HEK293 (cell line): ENCODE data around the gene GAS2L3.

Experiments used
- CTCF ChIA-PET: fragments of 350-600 bp; formaldehyde crosslinking; extraction: SDS; loops from one replicate; lab custom pipeline; 2021; ENCODE audit warnings: antibody characterized with exemption; lab: Yijun Ruan, JAX
- POLR2A ChIA-PET: fragments of 300-600 bp; formaldehyde crosslinking; extraction: SDS; loops from one replicate; lab custom pipeline; 2020; ENCODE audit warnings: antibody characterized with exemption, inconsistent platforms; lab: Yijun Ruan, JAX
- H3K27ac ChIP-seq: fragments of 200-500 bp; sonication (Bioruptor generic); 2 replicates; pipeline ENCODE4 v1.5.1; 2014; ENCODE audit warnings: low read depth, low read length, control low read depth, inconsistent platforms; ENCODE audit errors: extremely low read depth
- H3K36me3 ChIP-seq, 2 experiments: fragments of 200-500 bp in 1 of 2; sonication (Bioruptor generic) in 1 of 2; 1 replicate in 1 of 2; 2 replicates in 1 of 2; pipeline ENCODE4 v1.5.1; 2014 to 2017; ENCODE audit warnings: inconsistent platforms in 2 of 2, low read length in 2 of 2; ENCODE audit not compliant: control insufficient read depth in 2 of 2, insufficient read depth in 1 of 2
- H3K4me1 ChIP-seq: fragments of 200-500 bp; sonication (Bioruptor generic); 2 replicates; pipeline ENCODE4 v1.5.1; 2014; ENCODE audit warnings: mild to moderate bottlenecking, low read length, inconsistent platforms; ENCODE audit not compliant: control insufficient read depth, insufficient read depth
- H3K4me3 ChIP-seq: 2 replicates; pipeline ENCODE4 v1.5.1; 2011; ENCODE audit warnings: low read depth, mild to moderate bottlenecking, control low read depth, low read length, moderate library complexity
- H3K9me3 ChIP-seq: fragments of 200-500 bp; sonication (Bioruptor generic); 2 replicates; pipeline ENCODE4 v1.5.1; 2014; ENCODE audit warnings: low read depth, low read length, inconsistent platforms; ENCODE audit not compliant: control insufficient read depth, insufficient read depth
- GLIS2 ChIP-seq: fragments of 450-650 bp; formaldehyde crosslinking; IDR thresholded peaks from 2 replicates; pipeline ENCODE4 v1.5.1; 2016; ENCODE audit warnings: missing biosample characterization, missing genetic modification characterization
- TRIM28 ChIP-seq: IDR thresholded peaks from 2 replicates; pipeline ENCODE4 v1.6.1; 2011; ENCODE audit warnings: low read length, control low read depth, borderline replicate concordance
- ZBTB8A ChIP-seq: fragments of 450-650 bp; formaldehyde crosslinking; IDR thresholded peaks from 2 replicates; pipeline ENCODE4 v1.5.1; 2016; ENCODE audit warnings: missing biosample characterization, missing genetic modification characterization
- ZFP41 ChIP-seq: fragments of 450-650 bp; formaldehyde crosslinking; IDR thresholded peaks from 2 replicates; pipeline ENCODE4 v1.5.1; 2016; ENCODE audit warnings: missing biosample characterization, missing genetic modification characterization, borderline replicate concordance
- ZFP69B ChIP-seq: fragments of 450-650 bp; formaldehyde crosslinking; IDR thresholded peaks from 2 replicates; pipeline ENCODE4 v1.5.1; 2016; ENCODE audit warnings: missing biosample characterization, missing genetic modification characterization
- ZNF2 ChIP-seq: fragments of 450-650 bp; formaldehyde crosslinking; IDR thresholded peaks from 2 replicates; pipeline ENCODE4 v1.5.1; 2016; ENCODE audit warnings: missing biosample characterization, missing genetic modification characterization
- ZNF24 ChIP-seq: fragments of 450-650 bp; formaldehyde crosslinking; IDR thresholded peaks from 2 replicates; pipeline ENCODE4 v1.5.1; 2016; ENCODE audit warnings: missing biosample characterization, missing genetic modification characterization
- ZNF350 ChIP-seq: fragments of 450-650 bp; formaldehyde crosslinking; IDR thresholded peaks from 2 replicates; pipeline ENCODE4 v1.5.0; 2017; ENCODE audit warnings: missing biosample characterization, mild to moderate bottlenecking, missing genetic modification characterization
- ZNF391 ChIP-seq: fragments of 450-650 bp; formaldehyde crosslinking; IDR thresholded peaks from 2 replicates; pipeline ENCODE4 v1.5.1; 2016; ENCODE audit warnings: low read depth, missing biosample characterization, missing genetic modification characterization, borderline replicate concordance
- ZNF416 ChIP-seq: fragments of 450-650 bp; formaldehyde crosslinking; IDR thresholded peaks from 2 replicates; pipeline ENCODE4 v1.5.1; 2016; ENCODE audit warnings: missing biosample characterization, missing genetic modification characterization
- ZNF501 ChIP-seq: fragments of 450-650 bp; formaldehyde crosslinking; IDR thresholded peaks from 2 replicates; pipeline ENCODE4 v1.5.1; 2016; ENCODE audit warnings: missing biosample characterization, missing genetic modification characterization
- ZNF544 ChIP-seq: fragments of 450-650 bp; formaldehyde crosslinking; IDR thresholded peaks from 2 replicates; pipeline ENCODE4 v1.5.0; 2017; ENCODE audit warnings: missing biosample characterization, missing genetic modification characterization
- ZNF596 ChIP-seq: fragments of 450-650 bp; IDR thresholded peaks from 2 replicates; pipeline ENCODE4 v1.5.0; 2018; ENCODE audit warnings: missing biosample characterization, mild to moderate bottlenecking, missing genetic modification characterization, moderate library complexity
- ZNF654 ChIP-seq: fragments of 450-650 bp; formaldehyde crosslinking; IDR thresholded peaks from 2 replicates; pipeline ENCODE4 v1.5.1; 2016; ENCODE audit warnings: low read depth, missing biosample characterization, missing genetic modification characterization
- ZNF701 ChIP-seq: fragments of 450-650 bp; formaldehyde crosslinking; IDR thresholded peaks from 2 replicates; pipeline ENCODE4 v1.5.1; 2016; ENCODE audit warnings: missing biosample characterization, missing genetic modification characterization
- ZNF768 ChIP-seq: fragments of 450-650 bp; formaldehyde crosslinking; IDR thresholded peaks from 2 replicates; pipeline ENCODE4 v1.5.1; 2018; ENCODE audit warnings: missing biosample characterization, mild to moderate bottlenecking, missing genetic modification characterization
- ZSCAN23 ChIP-seq: fragments of 450-650 bp; formaldehyde crosslinking; IDR thresholded peaks from 2 replicates; pipeline ENCODE4 v1.5.1; 2016; ENCODE audit warnings: missing biosample characterization, missing genetic modification characterization
- TF ChIP-seq, protein P1 (sequence below): sonication (generic); formaldehyde crosslinking; IDR thresholded peaks from 2 replicates; pipeline ENCODE4 v1.8.1; 2022; ENCODE audit warnings: mild to moderate bottlenecking, moderate library complexity, missing genetic modification reagents
- TF ChIP-seq, protein P2 (sequence below): fragments of 450-650 bp; formaldehyde crosslinking; IDR thresholded peaks from 2 replicates; pipeline ENCODE4 v1.5.1; 2016; ENCODE audit warnings: missing biosample characterization, missing genetic modification characterization
- TF ChIP-seq, protein P3 (sequence below): fragments of 450-650 bp; formaldehyde crosslinking; IDR thresholded peaks from 2 replicates; pipeline ENCODE4 v1.5.1; 2016; ENCODE audit warnings: missing biosample characterization, missing genetic modification characterization
- TF ChIP-seq, protein P4 (sequence below): fragments of 450-650 bp; formaldehyde crosslinking; IDR thresholded peaks from 2 replicates; pipeline ENCODE4 v1.5.1; 2016; ENCODE audit warnings: missing biosample characterization, missing genetic modification characterization

GAS2L3 gene

DNA sequence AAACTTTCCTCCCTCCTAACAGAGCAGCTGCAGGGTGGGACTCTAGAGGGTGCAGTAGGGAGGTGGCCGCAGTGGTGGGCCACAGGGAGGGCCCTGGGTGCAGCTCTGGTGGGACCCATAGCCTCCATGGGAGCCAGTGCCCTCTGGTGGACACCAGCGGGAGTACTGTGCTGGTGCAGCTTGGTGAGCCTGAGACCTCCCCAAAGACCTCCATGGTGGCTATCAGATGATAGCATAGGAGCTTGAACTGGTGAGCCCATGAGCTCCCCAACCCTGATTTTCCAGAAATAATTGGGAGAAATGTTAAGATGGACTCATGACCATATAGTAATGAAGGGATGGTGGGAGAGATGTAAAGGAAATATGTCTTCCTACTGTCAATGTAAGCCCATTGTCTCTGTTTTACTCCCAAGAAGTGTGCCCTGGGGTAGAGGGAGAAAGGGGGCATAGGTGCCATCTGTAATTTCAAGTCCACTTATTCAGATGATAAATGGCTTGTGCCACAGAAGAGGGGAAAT lies 98.7 kb downstream of the GAS2L3 start:
- no peak overlapping the region for H3K27ac ChIP-seq
- H3K36me3 ChIP-seq: no peaks in the 10 kb centered on the region
- no peaks in the 10 kb centered on the region for H3K9me3 ChIP-seq
- H3K4me3 ChIP-seq: no peak overlapping the region
- POLR2A ChIA-PET: no interaction called here
- TF ChIP-seq ZFP69B: peak; percentile 86
- TF ChIP-seq ZNF350 (tag by site-specific recombination): no peak
- no peak for TF ChIP-seq ZFP41 (tag by site-specific recombination)
- no peak for TF ChIP-seq ZNF768 (tag by site-specific recombination)
- TF ChIP-seq ZNF701 (tag by site-specific recombination): no peak
- TF ChIP-seq ZBTB8A (tag by site-specific recombination): no peak
- TF ChIP-seq ZNF416: no peak
- peak; percentile 21 for TF ChIP-seq ZNF654 (tag by site-specific recombination)
- peak; percentile 55; the same call in 1 of the 2 replicates for TF ChIP-seq TRIM28
- TF ChIP-seq, protein P1, sequence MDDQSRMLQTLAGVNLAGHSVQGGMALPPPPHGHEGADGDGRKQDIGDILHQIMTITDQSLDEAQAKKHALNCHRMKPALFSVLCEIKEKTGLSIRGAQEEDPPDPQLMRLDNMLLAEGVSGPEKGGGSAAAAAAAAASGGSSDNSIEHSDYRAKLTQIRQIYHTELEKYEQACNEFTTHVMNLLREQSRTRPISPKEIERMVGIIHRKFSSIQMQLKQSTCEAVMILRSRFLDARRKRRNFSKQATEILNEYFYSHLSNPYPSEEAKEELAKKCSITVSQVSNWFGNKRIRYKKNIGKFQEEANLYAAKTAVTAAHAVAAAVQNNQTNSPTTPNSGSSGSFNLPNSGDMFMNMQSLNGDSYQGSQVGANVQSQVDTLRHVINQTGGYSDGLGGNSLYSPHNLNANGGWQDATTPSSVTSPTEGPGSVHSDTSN: no peak
- peak; percentile 73; the same call in 1 of the 2 replicates for TF ChIP-seq ZNF2
- TF ChIP-seq ZNF544 (tag by site-specific recombination): no peak
- TF ChIP-seq, protein P2, sequence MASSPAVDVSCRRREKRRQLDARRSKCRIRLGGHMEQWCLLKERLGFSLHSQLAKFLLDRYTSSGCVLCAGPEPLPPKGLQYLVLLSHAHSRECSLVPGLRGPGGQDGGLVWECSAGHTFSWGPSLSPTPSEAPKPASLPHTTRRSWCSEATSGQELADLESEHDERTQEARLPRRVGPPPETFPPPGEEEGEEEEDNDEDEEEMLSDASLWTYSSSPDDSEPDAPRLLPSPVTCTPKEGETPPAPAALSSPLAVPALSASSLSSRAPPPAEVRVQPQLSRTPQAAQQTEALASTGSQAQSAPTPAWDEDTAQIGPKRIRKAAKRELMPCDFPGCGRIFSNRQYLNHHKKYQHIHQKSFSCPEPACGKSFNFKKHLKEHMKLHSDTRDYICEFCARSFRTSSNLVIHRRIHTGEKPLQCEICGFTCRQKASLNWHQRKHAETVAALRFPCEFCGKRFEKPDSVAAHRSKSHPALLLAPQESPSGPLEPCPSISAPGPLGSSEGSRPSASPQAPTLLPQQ (tag by site-specific recombination): peak; percentile 54; the same call in 1 of the 2 replicates
- no peak for TF ChIP-seq ZNF596 (tag by site-specific recombination)
- TF ChIP-seq GLIS2 (tag by site-specific recombination): 0 out of 2 replicates have a peak, but pooled peaks have one; percentile 33
- no peak for TF ChIP-seq ZSCAN23 (tag by site-specific recombination)
- TF ChIP-seq, protein P3, sequence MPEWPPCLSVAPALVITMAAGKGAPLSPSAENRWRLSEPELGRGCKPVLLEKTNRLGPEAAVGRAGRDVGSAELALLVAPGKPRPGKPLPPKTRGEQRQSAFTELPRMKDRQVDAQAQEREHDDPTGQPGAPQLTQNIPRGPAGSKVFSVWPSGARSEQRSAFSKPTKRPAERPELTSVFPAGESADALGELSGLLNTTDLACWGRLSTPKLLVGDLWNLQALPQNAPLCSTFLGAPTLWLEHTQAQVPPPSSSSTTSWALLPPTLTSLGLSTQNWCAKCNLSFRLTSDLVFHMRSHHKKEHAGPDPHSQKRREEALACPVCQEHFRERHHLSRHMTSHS (tag by site-specific recombination): no peak
- no peak for TF ChIP-seq ZNF24 (tag by site-specific recombination)
- TF ChIP-seq, all 188 proteins: peak for 6
- H3K4me1 ChIP-seq: no peaks in the 10 kb centered on the region
- CTCF ChIA-PET: interaction anchor here (0.6 to 2.6 kb wide), 23 partner anchors 9 to 774 kb away, joined by 3 to 20 read pairs (median 5); no protein-coding TSS in a partner anchor

DNA sequence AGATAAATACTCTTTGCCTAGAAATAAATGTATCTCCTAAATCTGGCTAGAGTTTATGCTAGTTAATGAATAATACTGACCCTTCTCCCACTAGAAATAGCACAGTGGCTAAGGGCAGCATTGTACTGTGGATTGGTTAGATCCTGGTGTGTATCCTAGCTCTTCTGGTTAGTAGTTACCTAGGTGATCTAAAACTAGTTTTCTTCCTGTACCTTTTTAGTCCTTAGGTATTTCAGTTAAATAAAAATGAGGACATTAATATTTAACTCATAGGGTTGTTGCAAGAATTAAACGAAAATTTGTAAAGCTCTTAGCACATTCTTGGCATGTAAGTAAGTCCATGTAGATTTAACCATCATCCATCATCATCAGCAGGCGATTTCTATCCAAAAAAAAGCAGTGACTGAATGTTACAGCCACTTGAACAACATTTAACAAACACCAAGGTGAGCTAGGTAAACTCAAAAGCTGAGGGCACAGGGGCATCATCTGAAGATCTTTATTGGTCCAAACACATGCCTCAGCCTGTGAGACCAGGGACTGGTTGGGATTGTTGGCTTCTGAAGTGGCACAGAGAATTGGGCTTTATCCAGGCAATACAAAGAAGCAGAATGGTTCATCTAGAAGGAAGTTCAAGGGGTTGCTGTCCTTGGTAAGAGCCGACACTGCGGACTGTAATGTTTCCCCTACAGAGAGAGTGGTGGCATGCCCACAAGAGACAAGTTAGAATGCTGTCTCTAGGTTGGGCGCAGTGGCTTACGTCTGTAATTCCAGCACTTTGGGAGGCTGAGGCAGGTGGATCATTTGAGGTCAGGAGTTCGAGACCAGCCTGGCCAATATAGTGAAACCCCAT lies 100.8 kb downstream of the GAS2L3 start:
- CTCF ChIA-PET: interaction anchor here (1.4 kb wide), 1 partner anchor 59 kb away, joined by 5 read pairs; no protein-coding TSS in a partner anchor
- POLR2A ChIA-PET: interaction anchor here (0.5 kb wide), 1 partner anchor 164 kb away, joined by 6 read pairs; no protein-coding TSS in a partner anchor

More for the DNA sequence above, 100.8 kb downstream of the GAS2L3 start:
- H3K27ac ChIP-seq: no peak overlapping the region
- no peak for TF ChIP-seq ZNF501 (tag by site-specific recombination)
- no peak for TF ChIP-seq ZNF391
- TF ChIP-seq, protein P4, sequence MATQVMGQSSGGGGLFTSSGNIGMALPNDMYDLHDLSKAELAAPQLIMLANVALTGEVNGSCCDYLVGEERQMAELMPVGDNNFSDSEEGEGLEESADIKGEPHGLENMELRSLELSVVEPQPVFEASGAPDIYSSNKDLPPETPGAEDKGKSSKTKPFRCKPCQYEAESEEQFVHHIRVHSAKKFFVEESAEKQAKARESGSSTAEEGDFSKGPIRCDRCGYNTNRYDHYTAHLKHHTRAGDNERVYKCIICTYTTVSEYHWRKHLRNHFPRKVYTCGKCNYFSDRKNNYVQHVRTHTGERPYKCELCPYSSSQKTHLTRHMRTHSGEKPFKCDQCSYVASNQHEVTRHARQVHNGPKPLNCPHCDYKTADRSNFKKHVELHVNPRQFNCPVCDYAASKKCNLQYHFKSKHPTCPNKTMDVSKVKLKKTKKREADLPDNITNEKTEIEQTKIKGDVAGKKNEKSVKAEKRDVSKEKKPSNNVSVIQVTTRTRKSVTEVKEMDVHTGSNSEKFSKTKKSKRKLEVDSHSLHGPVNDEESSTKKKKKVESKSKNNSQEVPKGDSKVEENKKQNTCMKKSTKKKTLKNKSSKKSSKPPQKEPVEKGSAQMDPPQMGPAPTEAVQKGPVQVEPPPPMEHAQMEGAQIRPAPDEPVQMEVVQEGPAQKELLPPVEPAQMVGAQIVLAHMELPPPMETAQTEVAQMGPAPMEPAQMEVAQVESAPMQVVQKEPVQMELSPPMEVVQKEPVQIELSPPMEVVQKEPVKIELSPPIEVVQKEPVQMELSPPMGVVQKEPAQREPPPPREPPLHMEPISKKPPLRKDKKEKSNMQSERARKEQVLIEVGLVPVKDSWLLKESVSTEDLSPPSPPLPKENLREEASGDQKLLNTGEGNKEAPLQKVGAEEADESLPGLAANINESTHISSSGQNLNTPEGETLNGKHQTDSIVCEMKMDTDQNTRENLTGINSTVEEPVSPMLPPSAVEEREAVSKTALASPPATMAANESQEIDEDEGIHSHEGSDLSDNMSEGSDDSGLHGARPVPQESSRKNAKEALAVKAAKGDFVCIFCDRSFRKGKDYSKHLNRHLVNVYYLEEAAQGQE (tag by site-specific recombination): peak; percentile 82
- H3K4me1 ChIP-seq: no peaks in the 10 kb centered on the region
- no peak overlapping the region for H3K4me3 ChIP-seq
- no peaks in the 10 kb centered on the region for H3K36me3 ChIP-seq
- no peaks in the 10 kb centered on the region for H3K9me3 ChIP-seq
